Neural cell (in vitro differentiated cells): ENCODE measurements around the gene CYP19A1. TPM values are rescaled to one million over a fixed set of nuclear protein-coding genes. Genes with fewer than 3 reads are reported as not detected.

Source experiments
- H2AFZ ChIP-seq: fragments of 200-600, 300-800 bp; sonication (generic), shearing (Covaris generic); 2 replicates; pipeline ENCODE4 v1.6.0; 2014; ENCODE audit warnings: low read depth, mild to moderate bottlenecking, antibody characterized with exemption, low read length, moderate library complexity
- H3F3A ChIP-seq: fragments of 200-600 bp; shearing (Covaris generic); 2 replicates; pipeline ENCODE4 v1.6.1; 2016; ENCODE audit warnings: mild to moderate bottlenecking, moderate library complexity, mixed read lengths, antibody characterized with exemption, low read length; ENCODE audit not compliant: insufficient read depth, poor library complexity, severe bottlenecking
- H3K27ac ChIP-seq: fragments of 200-600, 300-800 bp; sonication (generic), shearing (Covaris generic); 2 replicates; pipeline ENCODE4 v1.5.1; 2014; ENCODE audit warnings: mild to moderate bottlenecking, low read length, moderate library complexity
- H3K27me3 ChIP-seq: fragments of 300-800, 200-600 bp; sonication (generic), shearing (Covaris generic); 2 replicates; pipeline ENCODE4 v1.6.0; 2014; ENCODE audit warnings: mild to moderate bottlenecking, low read depth, low read length, moderate library complexity; ENCODE audit not compliant: insufficient read depth
- H3K36me3 ChIP-seq: fragments of 300-800, 200-600 bp; sonication (generic), shearing (Covaris generic); 2 replicates; pipeline ENCODE4 v1.5.1; 2014; ENCODE audit warnings: mild to moderate bottlenecking, antibody characterized with exemption, low read length, moderate library complexity; ENCODE audit not compliant: insufficient read depth
- H3K4me2 ChIP-seq: fragments of 300-800, 200-600 bp; sonication (generic), shearing (Covaris generic); 2 replicates; pipeline ENCODE4 v1.6.0; 2014; ENCODE audit warnings: mild to moderate bottlenecking, low read length
- H3K4me3 ChIP-seq: fragments of 300-800, 200-600 bp; sonication (generic), shearing (Covaris generic); 2 replicates; pipeline ENCODE4 v1.5.1; 2014; ENCODE audit warnings: mild to moderate bottlenecking, low read length, moderate library complexity
- H3K79me2 ChIP-seq: fragments of 200-600 bp; shearing (Covaris generic); replicated peaks from 2 replicates; pipeline ENCODE4 v1.6.0; 2014; ENCODE audit warnings: mild to moderate bottlenecking, low read length, moderate library complexity; ENCODE audit not compliant: insufficient read depth
- H3K9ac ChIP-seq: fragments of 300-800, 200-600 bp; sonication (generic), shearing (Covaris generic); 2 replicates; pipeline ENCODE4 v1.6.1; 2016; ENCODE audit warnings: mild to moderate bottlenecking, low read length, mixed read lengths
- H3K9me2 ChIP-seq: fragments of 200-600 bp; shearing (Covaris generic); 2 replicates; pipeline ENCODE4 v1.6.1; 2016; ENCODE audit warnings: mild to moderate bottlenecking, low read length, mixed read lengths; ENCODE audit not compliant: insufficient read depth
- H3K9me3 ChIP-seq: fragments of 200-600, 300-800 bp; sonication (generic), shearing (Covaris generic); 2 replicates; pipeline ENCODE4 v1.6.1; 2016; ENCODE audit warnings: mild to moderate bottlenecking, mixed run types, low read length, moderate library complexity, mixed read lengths
- H4K20me1 ChIP-seq: fragments of 200-600 bp; shearing (Covaris generic); 2 replicates; pipeline ENCODE4 v1.6.1; 2016; ENCODE audit warnings: mild to moderate bottlenecking, mixed run types; ENCODE audit not compliant: insufficient read depth
- CTCF ChIP-seq: fragments of 450-650 bp; IDR thresholded peaks from 2 replicates; pipeline ENCODE4 v1.5.1; 2014; ENCODE audit warnings: antibody characterized with exemption, mild to moderate bottlenecking, moderate library complexity; ENCODE audit not compliant: poor library complexity, severe bottlenecking
- EP300 ChIP-seq: fragments of 450-650 bp; conservative IDR thresholded peaks from 2 replicates; pipeline ENCODE4 v1.6.1; 2014; ENCODE audit warnings: antibody characterized with exemption, mild to moderate bottlenecking, moderate library complexity; ENCODE audit not compliant: poor library complexity, severe bottlenecking
- EZH2 ChIP-seq: fragments of 200-600, 300-800 bp; shearing (Covaris generic), sonication (generic); IDR thresholded peaks from 2 replicates; pipeline ENCODE4 v1.6.1; 2014; ENCODE audit warnings: antibody characterized with exemption, low read length, borderline replicate concordance, mild to moderate bottlenecking; ENCODE audit not compliant: insufficient read depth, poor library complexity, severe bottlenecking
- MXI1 ChIP-seq: fragments of 450-650 bp; conservative IDR thresholded peaks from 2 replicates; pipeline ENCODE4 v1.6.1; 2014; ENCODE audit warnings: antibody characterized with exemption, mild to moderate bottlenecking; ENCODE audit not compliant: poor library complexity, severe bottlenecking
- POLR2AphosphoS5 ChIP-seq: IDR thresholded peaks from 2 replicates; pipeline ENCODE4 v1.6.1; 2012
- RAD21 ChIP-seq: fragments of 450-650 bp; conservative IDR thresholded peaks from 2 replicates; pipeline ENCODE4 v1.6.1; 2014; ENCODE audit warnings: antibody characterized with exemption, mild to moderate bottlenecking, moderate library complexity
- REST ChIP-seq: IDR thresholded peaks from 2 replicates; pipeline ENCODE4 v1.6.1; 2012; ENCODE audit warnings: borderline replicate concordance
- SMC3 ChIP-seq: fragments of 450-650 bp; conservative IDR thresholded peaks from 2 replicates; pipeline ENCODE4 v1.6.1; 2014; ENCODE audit warnings: antibody characterized with exemption, mild to moderate bottlenecking, moderate library complexity; ENCODE audit not compliant: poor library complexity
- TAF1 ChIP-seq: IDR thresholded peaks from 2 replicates; pipeline ENCODE4 v1.6.1; 2012; ENCODE audit warnings: low read depth
- polyA plus RNA-seq: library from polyadenylated mRNA; depleted of rRNA; stranded (reverse); fragments of >200 nt; gene quantifications from 2 replicates; pipeline ENCODE4 v1.2.3, GENCODE V29; 2014

The CYP19A1 gene
- polyA plus RNA-seq, 1 donor from 2014 or later: not detected

GRCh38 chr15:51335538-51336410 is 2.6 kb downstream of the CYP19A1 start:
- H3K4me3 ChIP-seq: no peak overlapping the region
- no peaks in the 10 kb centered on the region for H3F3A ChIP-seq
- H3K79me2 ChIP-seq: no peaks in the 10 kb centered on the region
- TF ChIP-seq EP300: no peak
- no peak for TF ChIP-seq POLR2AphosphoS5
- TF ChIP-seq SMC3: no peak
- no peak for TF ChIP-seq RAD21
- TF ChIP-seq MXI1: no peak
- no peak for TF ChIP-seq CTCF
- TF ChIP-seq EZH2: no peak
- TF ChIP-seq TAF1: no peak
- no peak for TF ChIP-seq REST
- H2AFZ ChIP-seq: no peak overlapping the region
- no peaks in the 10 kb centered on the region for H3K36me3 ChIP-seq
- H3K9me2 ChIP-seq: no peaks in the 10 kb centered on the region
- H4K20me1 ChIP-seq: no peaks in the 10 kb centered on the region
- no peak overlapping the region for H3K27ac ChIP-seq
- H3K4me2 ChIP-seq: no peak overlapping the region
- no peaks in the 10 kb centered on the region for H3K9me3 ChIP-seq
- H3K27me3 ChIP-seq: peaks cover 5% of the 10 kb centered on the region
- no peak overlapping the region for H3K9ac ChIP-seq

- Histone ChIP-seq H3K9me3 (no peaks in the 10 kb centered on the region), H3F3A (no peaks in the 10 kb centered on the region), H3K9ac (no peak overlapping the region), H3K79me2 (no peaks in the 10 kb centered on the region), H3K4me3 (no peak overlapping the region), H4K20me1 (no peaks in the 10 kb centered on the region), H3K36me3 (no peaks in the 10 kb centered on the region), H3K9me2 (no peaks in the 10 kb centered on the region), H3K27ac (no peak overlapping the region), H3K4me2 (no peak overlapping the region), H3K27me3 (no peaks in the 10 kb centered on the region), H2AFZ (no peak overlapping the region)
- TF ChIP-seq SMC3: no peak
- TF ChIP-seq TAF1: no peak
- TF ChIP-seq REST: no peak
- TF ChIP-seq EP300: no peak
- no peak for TF ChIP-seq RAD21
- no peak for TF ChIP-seq CTCF
- TF ChIP-seq MXI1: no peak
- no peak for TF ChIP-seq EZH2
Measured at GRCh38 chr15:51335087-51335486, 3.3 kb downstream of the CYP19A1 start.
